MM.1S (cell line): ENCODE results near the gene BCL11B.

Source experiments
- DNase-seq: peaks from one replicate; pipeline ENCODE4 v3.0.0-alpha.2; 2015
- H2AFZ ChIP-seq: fragments of 300-600 bp; sonication (generic); 2 replicates; pipeline ENCODE4 v1.6.0; 2016; ENCODE audit warnings: antibody characterized with exemption, low read length
- H3F3A ChIP-seq: fragments of 300-600 bp; sonication (generic); 2 replicates; pipeline ENCODE4 v1.6.1; 2016; ENCODE audit warnings: mild to moderate bottlenecking, antibody characterized with exemption, low read length, moderate library complexity, mixed read lengths; ENCODE audit not compliant: insufficient read depth
- H3K27ac ChIP-seq: fragments of 300-600 bp; sonication (generic); 2 replicates; pipeline ENCODE4 v1.5.1; 2016; ENCODE audit warnings: mild to moderate bottlenecking, low read length
- H3K27me3 ChIP-seq: fragments of 300-600 bp; sonication (generic); replicated peaks from 2 replicates; pipeline ENCODE4 v1.6.0; 2016; ENCODE audit warnings: low read length; ENCODE audit not compliant: insufficient read depth
- H3K36me3 ChIP-seq: fragments of 300-600 bp; sonication (generic); replicated peaks from 2 replicates; pipeline ENCODE4 v1.6.1; 2016; ENCODE audit warnings: mild to moderate bottlenecking, low read length, mixed read lengths; ENCODE audit not compliant: insufficient read depth
- H3K4me1 ChIP-seq: fragments of 300-600 bp; sonication (generic); 2 replicates; pipeline ENCODE4 v1.6.1; 2016; ENCODE audit warnings: low read length, mixed read lengths
- H3K4me2 ChIP-seq: fragments of 300-600 bp; sonication (generic); 2 replicates; pipeline ENCODE4 v1.6.0; 2016; ENCODE audit warnings: low read depth, low read length
- H3K4me3 ChIP-seq: fragments of 300-600 bp; sonication (generic); 2 replicates; pipeline ENCODE4 v1.5.1; 2016; ENCODE audit warnings: low read length, mixed read lengths
- H3K79me2 ChIP-seq: fragments of 300-600 bp; sonication (generic); 2 replicates; pipeline ENCODE4 v1.6.1; 2016; ENCODE audit warnings: mixed run types, low read length, mixed read lengths
- H3K9ac ChIP-seq: fragments of 300-600 bp; sonication (generic); 2 replicates; pipeline ENCODE4 v1.6.1; 2016; ENCODE audit warnings: low read length, mixed read lengths
- H3K9me2 ChIP-seq: fragments of 300-600 bp; sonication (generic); replicated peaks from 2 replicates; pipeline ENCODE4 v1.6.1; 2016; ENCODE audit warnings: mild to moderate bottlenecking, low read length, mixed read lengths; ENCODE audit not compliant: insufficient read depth
- H3K9me3 ChIP-seq: fragments of 300-600 bp; sonication (generic); replicated peaks from 2 replicates; pipeline ENCODE4 v1.6.1; 2016; ENCODE audit warnings: mild to moderate bottlenecking, low read length, mixed read lengths; ENCODE audit not compliant: insufficient read depth
- H4K20me1 ChIP-seq: fragments of 300-600 bp; sonication (generic); 2 replicates; pipeline ENCODE4 v1.6.1; 2016; ENCODE audit warnings: mild to moderate bottlenecking, low read length, moderate library complexity, mixed read lengths; ENCODE audit not compliant: insufficient read depth
- CTCF ChIP-seq: fragments of 300-600 bp; sonication (generic); IDR thresholded peaks from 2 replicates; pipeline ENCODE4 v1.5.1; 2016; ENCODE audit warnings: antibody characterized with exemption, low read length, mixed read lengths
- EZH2 ChIP-seq: fragments of 300-600 bp; sonication (generic); optimal IDR thresholded peaks from 2 replicates; pipeline ENCODE3; 2017; ENCODE audit warnings: low read depth, mild to moderate bottlenecking, antibody characterized with exemption, low read length, mixed read lengths
- EZH2phosphoT487 ChIP-seq: fragments of 300-600 bp; sonication (generic); IDR thresholded peaks from 2 replicates; pipeline ENCODE4 v1.6.1; 2018; ENCODE audit warnings: antibody characterized with exemption, low read length

BCL11B gene

GRCh38 chr14:99138999-99139865 lies 132.8 kb downstream of the BCL11B start:
- H4K20me1 ChIP-seq = no peaks in the 10 kb centered on the region
- H2AFZ ChIP-seq = no peak overlapping the region
- H3K4me3 ChIP-seq = no peak overlapping the region
- H3K4me2 ChIP-seq = no peak overlapping the region
- no peaks in the 10 kb centered on the region for H3K36me3 ChIP-seq
- no peaks in the 10 kb centered on the region for H3K4me1 ChIP-seq
- H3K27me3 ChIP-seq = no peaks in the 10 kb centered on the region
- no peak overlapping the region for H3K27ac ChIP-seq
- DNase-seq = no peak
- H3K79me2 ChIP-seq = no peaks in the 10 kb centered on the region
- no peaks in the 10 kb centered on the region for H3K9me3 ChIP-seq
- H3K9ac ChIP-seq = no peak overlapping the region
- TF ChIP-seq EZH2 = no peak
- TF ChIP-seq EZH2phosphoT487 = no peak
- TF ChIP-seq CTCF = no peak
- no peaks in the 10 kb centered on the region for H3K9me2 ChIP-seq
- no peaks in the 10 kb centered on the region for H3F3A ChIP-seq

- Histone ChIP-seq H3K36me3 (no peaks in the 10 kb centered on the region), H3K79me2 (no peaks in the 10 kb centered on the region), H3K4me1 (no peaks in the 10 kb centered on the region), H2AFZ (no peak overlapping the region), H3K4me2 (no peak overlapping the region), H3K27me3 (no peaks in the 10 kb centered on the region), H3K4me3 (no peak overlapping the region), H3K27ac (no peak overlapping the region), H3F3A (no peaks in the 10 kb centered on the region), H4K20me1 (no peaks in the 10 kb centered on the region), H3K9ac (no peak overlapping the region), H3K9me3 (no peaks in the 10 kb centered on the region), H3K9me2 (no peaks in the 10 kb centered on the region)
- DNase-seq = peak; percentile 10
- no peak for TF ChIP-seq EZH2phosphoT487
- TF ChIP-seq EZH2 = no peak
- no peak for TF ChIP-seq CTCF
Measured at GRCh38 chr14:99137913-99138571, 134.0 kb downstream of the BCL11B start.

- Histone ChIP-seq H2AFZ (no peak overlapping the region), H3K4me1 (no peaks in the 10 kb centered on the region), H3K36me3 (no peaks in the 10 kb centered on the region), H3K79me2 (no peaks in the 10 kb centered on the region), H3F3A (no peaks in the 10 kb centered on the region), H3K9me2 (no peaks in the 10 kb centered on the region), H3K4me2 (no peak overlapping the region), H3K9ac (no peak overlapping the region), H3K27me3 (no peaks in the 10 kb centered on the region), H4K20me1 (no peaks in the 10 kb centered on the region), H3K9me3 (no peaks in the 10 kb centered on the region), H3K27ac (no peak overlapping the region), H3K4me3 (no peak overlapping the region)
- TF ChIP-seq CTCF (no peak), EZH2phosphoT487 (no peak), EZH2 (no peak)
- DNase-seq = no peak
Measured at GRCh38 chr14:99137001-99137700, 134.8 kb downstream of the BCL11B start.
